Measurements from ENCODE around the gene LSAMP.

DNA sequence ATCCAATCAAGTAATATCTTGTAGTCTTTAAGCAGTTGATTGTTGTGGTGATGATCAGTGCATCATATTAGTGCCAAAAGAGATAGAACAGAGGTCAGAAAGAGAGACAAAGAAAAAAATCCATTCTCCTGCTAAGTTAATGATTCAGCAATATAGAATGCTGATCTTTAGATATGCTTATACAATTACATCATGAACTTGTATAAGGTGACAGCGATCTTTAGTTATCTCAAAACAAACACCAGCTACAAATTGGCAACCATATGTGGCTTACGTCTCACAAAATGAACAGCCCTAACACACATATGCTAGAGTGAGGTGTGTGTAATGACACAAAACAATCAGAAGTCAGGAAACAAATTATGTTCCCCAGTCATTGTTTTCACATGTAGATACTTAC is 12.5 kb downstream of the LSAMP start:
- TF ChIP-seq CEBPB (IDR thresholded peaks at IDR 0.05) (no peak), KDM1A (IDR thresholded peaks at IDR 0.05; ENCODE audit: low read depth) (no peak), POLR2AphosphoS2 (conservative IDR thresholded peaks at IDR 0.05; ENCODE audit: low read length) (no peak), GATA3 (IDR thresholded peaks at IDR 0.05; ENCODE audit: borderline replicate concordance) (no peak), MYC (IDR thresholded peaks at IDR 0.05; ENCODE audit: borderline replicate concordance, low read length) (no peak), NFE2L2 (conservative IDR thresholded peaks at IDR 0.05; ENCODE audit: low read length) (no peak), RNF2 (IDR thresholded peaks at IDR 0.05; ENCODE audit: borderline replicate concordance, low read depth) (no peak), PHF8 (IDR thresholded peaks at IDR 0.05; ENCODE audit: borderline replicate concordance, low read depth) (no peak)
- TF ChIP-seq, protein P1, sequence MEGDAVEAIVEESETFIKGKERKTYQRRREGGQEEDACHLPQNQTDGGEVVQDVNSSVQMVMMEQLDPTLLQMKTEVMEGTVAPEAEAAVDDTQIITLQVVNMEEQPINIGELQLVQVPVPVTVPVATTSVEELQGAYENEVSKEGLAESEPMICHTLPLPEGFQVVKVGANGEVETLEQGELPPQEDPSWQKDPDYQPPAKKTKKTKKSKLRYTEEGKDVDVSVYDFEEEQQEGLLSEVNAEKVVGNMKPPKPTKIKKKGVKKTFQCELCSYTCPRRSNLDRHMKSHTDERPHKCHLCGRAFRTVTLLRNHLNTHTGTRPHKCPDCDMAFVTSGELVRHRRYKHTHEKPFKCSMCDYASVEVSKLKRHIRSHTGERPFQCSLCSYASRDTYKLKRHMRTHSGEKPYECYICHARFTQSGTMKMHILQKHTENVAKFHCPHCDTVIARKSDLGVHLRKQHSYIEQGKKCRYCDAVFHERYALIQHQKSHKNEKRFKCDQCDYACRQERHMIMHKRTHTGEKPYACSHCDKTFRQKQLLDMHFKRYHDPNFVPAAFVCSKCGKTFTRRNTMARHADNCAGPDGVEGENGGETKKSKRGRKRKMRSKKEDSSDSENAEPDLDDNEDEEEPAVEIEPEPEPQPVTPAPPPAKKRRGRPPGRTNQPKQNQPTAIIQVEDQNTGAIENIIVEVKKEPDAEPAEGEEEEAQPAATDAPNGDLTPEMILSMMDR (IDR thresholded peaks at IDR 0.05) = no peak
